NCI-H2081 treated with DMSO at 0.1 percent for 48 hours (cell line): ENCODE results near the gene TRIM52.

ENCODE experiments used
- DNase-seq: peaks from one replicate; lab custom pipeline; 2025; lab: John Stamatoyannopoulos, UW

TRIM52 gene

GRCh38 chr5:181233801-181234454 lies 27.0 kb downstream of the TRIM52 start:
- no peak for DNase-seq

- DNase-seq = no peak
These were observed 27.7 kb downstream of the TRIM52 start for GRCh38 chr5:181233088-181233800.

GRCh38 chr5:181232593-181232992 lies 28.4 kb downstream of the TRIM52 start:
- DNase-seq = no peak

- DNase-seq = no peak
These were observed 29.5 kb downstream of the TRIM52 start for GRCh38 chr5:181231432-181231831.

- no peak for DNase-seq
These were observed 30.4 kb downstream of the TRIM52 start for GRCh38 chr5:181230551-181230950.

DNA sequence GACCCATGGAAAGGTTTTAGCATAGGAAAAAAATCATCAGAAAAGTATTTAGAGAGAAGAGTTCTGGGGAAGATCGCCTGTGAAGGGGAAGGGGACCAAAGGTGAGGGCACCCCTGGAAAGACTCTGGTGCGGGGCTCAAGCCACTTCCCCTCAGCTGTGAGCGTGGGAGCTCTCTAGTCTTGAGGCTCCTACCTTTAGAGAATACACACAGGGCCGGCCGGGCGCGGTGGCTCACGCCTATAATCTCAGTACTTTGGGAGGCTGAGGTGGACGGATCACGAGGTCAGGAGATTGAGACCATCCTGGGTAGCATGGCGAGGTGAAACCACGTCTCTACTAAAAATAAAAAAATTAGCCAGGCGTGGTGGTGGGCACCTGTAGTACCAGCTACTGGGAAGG lies 30.9 kb downstream of the TRIM52 start:
- no peak for DNase-seq

- no peak for DNase-seq
These were observed 36.3 kb downstream of the TRIM52 start for GRCh38 chr5:181224390-181225229.

DNA sequence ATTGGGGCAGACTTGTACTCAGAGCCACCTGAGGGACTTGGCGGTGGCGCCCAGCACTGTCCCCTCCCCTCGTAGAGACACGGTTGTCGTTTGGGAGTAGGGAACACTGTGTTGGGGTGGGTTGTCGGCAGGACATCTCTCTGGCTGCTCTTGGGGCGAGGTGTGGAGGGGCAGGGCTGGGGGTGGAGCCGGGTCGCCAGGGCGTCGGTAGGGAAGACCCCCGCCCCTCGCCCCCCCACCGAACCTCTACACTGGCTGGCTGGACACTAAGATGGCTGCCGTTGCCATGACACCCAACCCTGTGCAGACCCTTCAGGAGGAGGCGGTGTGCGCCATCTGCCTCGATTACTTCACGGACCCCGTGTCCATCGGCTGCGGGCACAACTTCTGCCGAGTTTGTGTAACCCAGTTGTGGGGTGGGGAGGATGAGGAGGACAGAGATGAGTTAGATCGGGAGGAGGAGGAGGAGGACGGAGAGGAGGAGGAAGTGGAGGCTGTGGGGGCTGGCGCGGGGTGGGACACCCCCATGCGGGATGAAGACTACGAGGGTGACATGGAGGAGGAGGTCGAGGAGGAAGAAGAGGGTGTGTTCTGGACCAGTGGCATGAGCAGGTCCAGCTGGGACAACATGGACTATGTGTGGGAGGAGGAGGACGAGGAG lies 37.1 kb downstream of the TRIM52 start:
- DNase-seq = no peak

GRCh38 chr5:181223058-181223728 lies 37.8 kb downstream of the TRIM52 start, which contains the start of gene TRIM41:
TRIM41 (plus strand) TSS chr5:181223281; CDS start chr5:181224000, 719 bp downstream.
- DNase-seq = no peak

DNA sequence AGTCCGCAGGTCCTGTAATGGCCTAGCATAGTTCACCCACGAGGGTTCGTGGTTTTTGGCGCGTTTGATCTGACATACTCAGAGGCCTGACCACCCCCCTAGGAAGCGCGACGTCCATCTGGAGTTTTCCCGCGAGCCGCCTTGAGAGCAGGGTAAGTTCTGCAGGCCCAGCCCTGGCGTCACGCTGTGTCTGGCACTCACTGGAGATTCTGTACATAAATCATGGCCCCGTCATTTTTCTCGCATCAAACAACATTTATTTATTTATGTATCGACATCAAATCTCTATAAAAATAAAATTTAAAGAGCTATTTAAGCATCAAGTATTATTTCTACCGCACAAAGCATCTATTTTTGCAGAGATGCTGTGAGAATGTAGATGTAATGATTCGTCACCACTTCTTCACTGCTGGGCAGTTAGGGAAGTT lies 38.3 kb downstream of the TRIM52 start:
- DNase-seq = no peak

GRCh38 chr5:181221792-181222629 lies 38.9 kb downstream of the TRIM52 start:
- no peak for DNase-seq

DNA sequence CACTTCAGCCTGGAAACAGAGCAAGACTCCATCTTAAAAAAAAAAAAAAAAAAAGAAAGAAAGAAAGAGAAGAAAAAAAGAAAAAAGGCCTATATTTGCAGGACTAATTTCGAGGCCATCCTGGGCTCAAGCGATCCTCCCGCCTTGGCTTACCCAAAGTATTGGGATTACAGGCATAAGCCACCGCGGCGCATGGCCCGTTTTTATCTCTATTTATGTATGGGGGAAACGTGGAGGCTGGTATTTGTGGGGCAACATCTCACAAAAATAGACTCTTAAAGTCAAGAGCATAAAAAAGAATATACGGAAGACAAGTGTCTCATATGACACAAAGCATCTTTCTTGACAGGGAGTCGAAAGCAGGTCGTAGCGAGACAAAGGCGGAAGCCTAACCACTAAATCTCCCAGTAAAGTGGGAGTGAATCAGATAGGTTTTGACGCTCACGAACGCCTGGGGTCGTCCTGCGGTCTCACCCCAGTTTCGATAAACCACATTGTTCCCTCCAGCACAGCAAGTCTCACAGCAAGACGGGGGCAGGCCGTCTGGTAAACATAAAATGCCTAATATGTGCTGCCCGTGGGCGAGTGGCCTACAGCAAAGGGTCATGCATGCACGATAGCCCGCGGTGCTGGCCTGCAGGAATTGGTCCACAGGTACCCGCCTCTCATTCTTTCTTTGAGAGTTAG lies 39.7 kb downstream of the TRIM52 start:
- DNase-seq = no peak

DNA sequence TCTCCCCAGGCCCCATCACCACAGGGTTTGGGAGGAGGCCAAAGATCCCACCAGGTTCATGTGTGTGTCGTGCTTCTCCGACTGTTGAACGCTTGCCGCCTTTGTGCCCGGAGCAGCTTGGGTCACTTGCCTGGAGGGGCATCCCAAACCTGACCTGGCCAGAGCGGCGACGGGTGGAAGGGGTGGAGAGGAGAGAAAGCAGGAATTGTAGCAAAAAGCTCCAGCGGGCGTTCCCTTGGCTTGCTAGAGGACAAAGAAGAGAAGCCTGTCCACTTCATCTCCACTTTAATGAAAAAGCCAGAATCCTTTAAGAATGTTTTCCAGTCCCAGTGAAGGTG lies 40.8 kb downstream of the TRIM52 start:
- no peak for DNase-seq

DNA sequence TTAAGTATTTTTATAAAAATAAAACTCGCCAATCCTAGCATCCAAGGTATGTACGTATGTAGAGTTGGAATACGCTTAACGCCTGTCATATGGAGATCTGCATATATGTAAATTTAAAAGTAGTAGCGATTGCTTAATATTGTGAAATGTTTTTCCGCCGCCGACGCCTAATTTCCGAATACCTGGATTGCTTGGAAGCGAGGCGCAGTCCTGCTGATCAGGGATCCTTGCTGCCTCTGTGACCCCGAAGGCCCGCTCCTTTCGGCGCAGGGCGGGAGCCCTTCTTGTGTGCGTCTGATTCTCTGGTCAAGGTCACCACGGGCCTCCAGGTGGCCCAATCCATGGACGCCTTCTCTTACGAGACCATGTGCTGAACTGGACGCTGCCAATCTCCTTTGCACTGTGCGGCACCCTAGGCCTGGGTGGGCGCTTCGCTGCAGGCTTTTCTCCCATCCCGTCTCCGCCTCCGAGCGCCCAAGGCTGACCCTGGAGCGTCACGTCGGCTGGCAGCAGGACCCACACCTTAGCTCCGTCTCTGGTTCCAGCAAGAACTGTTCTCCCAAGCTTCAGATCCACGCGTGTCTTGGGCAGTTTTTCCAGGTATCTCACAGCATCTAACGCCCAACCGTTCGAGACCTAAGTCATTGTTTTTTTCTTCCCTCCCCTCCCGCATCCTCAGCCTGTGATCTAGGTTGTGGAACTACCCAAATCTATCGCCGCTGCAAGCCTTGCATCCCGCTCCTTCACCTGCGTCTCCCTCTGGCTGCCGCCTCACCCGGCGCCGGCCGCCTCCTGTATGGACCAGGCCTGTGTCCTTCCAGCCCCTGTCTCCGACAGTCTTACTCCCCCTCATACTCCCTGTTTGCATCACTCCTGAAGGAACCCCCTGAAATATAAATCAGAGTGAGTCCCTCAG lies 41.4 kb downstream of the TRIM52 start:
- DNase-seq = no peak

DNA sequence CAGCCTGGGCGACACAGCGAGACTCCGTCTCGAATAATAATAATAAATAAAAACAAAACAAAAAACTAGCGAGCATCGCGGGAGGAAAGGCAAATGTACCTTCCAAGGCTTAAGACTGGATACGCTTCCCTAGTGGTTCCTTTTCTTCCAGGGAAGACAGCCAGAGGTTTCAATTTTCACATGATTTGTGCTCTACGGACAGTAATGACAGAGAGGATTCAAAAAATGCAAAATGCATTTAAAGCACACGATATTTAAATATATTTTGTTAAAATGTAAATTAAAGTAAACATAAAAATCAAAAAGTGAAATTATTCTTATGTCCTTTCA lies 42.2 kb downstream of the TRIM52 start:
- DNase-seq = no peak

DNA sequence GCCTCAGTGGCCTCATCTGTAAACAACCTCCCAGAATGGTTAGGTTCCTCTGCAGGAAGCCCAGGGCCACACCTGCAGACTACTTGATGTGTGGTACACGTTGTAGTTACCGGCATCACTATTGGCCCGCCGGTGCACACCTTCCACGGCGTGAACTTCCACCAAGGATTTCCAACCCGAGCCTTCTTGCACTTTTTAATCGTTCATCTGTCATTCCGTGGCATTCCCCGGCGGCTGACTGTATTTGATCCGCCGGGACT lies 43.2 kb downstream of the TRIM52 start:
- no peak for DNase-seq

- DNase-seq = no peak
These were observed 43.7 kb downstream of the TRIM52 start for GRCh38 chr5:181217111-181217802.

DNA sequence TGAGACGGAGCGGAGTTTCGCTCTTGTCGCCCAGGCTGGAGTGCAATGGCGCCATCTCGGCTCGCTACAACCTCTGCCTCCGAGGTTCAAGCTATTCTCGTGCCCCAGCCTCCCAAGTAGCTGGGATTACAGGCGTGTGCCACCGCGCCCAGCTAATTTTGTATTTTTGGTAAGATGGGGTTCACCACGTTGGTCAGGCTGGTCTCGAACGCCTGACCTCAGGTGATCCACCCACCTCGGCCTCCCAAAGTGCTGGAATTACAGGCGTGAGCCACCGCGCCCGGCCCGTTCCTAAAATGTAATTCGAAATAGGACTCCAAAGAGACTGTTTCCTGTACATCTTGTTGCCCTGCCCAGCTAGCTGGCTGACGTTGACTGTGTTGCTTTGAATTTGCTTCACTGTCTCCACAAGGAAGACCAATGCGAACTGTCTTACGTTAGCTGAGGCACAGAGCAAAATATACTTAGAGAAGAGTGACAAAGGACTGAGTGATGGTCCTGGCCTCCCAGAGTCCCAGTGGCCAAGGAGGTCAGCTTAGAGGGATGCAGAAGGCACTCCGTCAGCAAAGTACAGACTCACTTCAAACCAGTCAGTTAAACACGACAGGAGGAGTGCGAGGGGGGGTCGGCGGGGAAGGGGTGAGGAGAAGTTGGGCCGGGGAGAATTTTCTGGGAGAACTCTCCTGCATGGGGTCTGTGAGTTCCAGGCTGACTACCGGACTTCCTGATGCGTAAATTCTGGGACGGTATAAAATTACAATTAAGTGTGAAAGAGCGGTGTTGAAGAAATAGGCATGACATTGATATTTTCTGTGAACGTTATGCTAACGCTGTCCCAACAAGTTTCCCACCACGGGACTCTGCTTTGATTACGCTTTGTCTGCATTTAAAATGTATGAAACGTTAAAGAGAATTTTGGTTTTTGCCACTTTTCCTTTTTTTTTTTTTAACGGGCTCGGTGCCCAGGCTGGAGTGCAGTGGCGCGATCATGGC lies 44.6 kb downstream of the TRIM52 start:
- no peak for DNase-seq
